Neutrophil (primary cell): ENCODE measurements around the gene DDX1.

ENCODE experiments used
- H3K27ac ChIP-seq: fragments of 200-600 bp; sonication (generic); 2 replicates; pipeline ENCODE4 v1.5.1; 2016; ENCODE audit warnings: mild to moderate bottlenecking, moderate library complexity
- H3K27me3 ChIP-seq: fragments of 200-600 bp; sonication (generic); 2 replicates; pipeline ENCODE4 v1.6.0; 2016; ENCODE audit warnings: mild to moderate bottlenecking
- H3K36me3 ChIP-seq: fragments of 200-600 bp; sonication (generic); 2 replicates; pipeline ENCODE4 v1.5.1; 2017
- H3K4me1 ChIP-seq, 2 experiments: fragments of 200-600 bp in 1 of 2; sonication (generic) in 1 of 2; 1 replicate in 1 of 2; 2 replicates in 1 of 2; pipeline versions ENCODE4 v1.5.1 to v1.6.1; 2013 to 2016; ENCODE audit warnings: low read depth in 1 of 2, low read length in 1 of 2, mild to moderate bottlenecking in 1 of 2, moderate library complexity in 1 of 2; ENCODE audit not compliant: control insufficient read depth in 1 of 2, insufficient read depth in 1 of 2
- H3K4me3 ChIP-seq, 2 experiments: fragments of 200-600 bp in 1 of 2; sonication (generic) in 1 of 2; 1 replicate in 1 of 2; 2 replicates in 1 of 2; pipeline ENCODE4 v1.5.1; 2013 to 2016; ENCODE audit warnings: low read depth in 1 of 2, low read length in 1 of 2, mild to moderate bottlenecking in 1 of 2, moderate library complexity in 1 of 2
- H3K9me3 ChIP-seq: fragments of 200-600 bp; sonication (generic); 2 replicates; pipeline ENCODE4 v1.5.1; 2016
- CTCF ChIP-seq: fragments of 200-600 bp; sonication (generic); IDR thresholded peaks from 2 replicates; pipeline ENCODE4 v1.5.1; 2016; ENCODE audit warnings: antibody characterized with exemption

The DDX1 gene

GRCh38 chr2:15654727-15655073 lies 63.0 kb downstream of the DDX1 start:
- H3K9me3 ChIP-seq = no peaks in the 10 kb centered on the region
- no peak overlapping the region for H3K27ac ChIP-seq
- no peaks in the 10 kb centered on the region for H3K27me3 ChIP-seq
- H3K4me3 ChIP-seq = no peak overlapping the region
- H3K36me3 ChIP-seq = no peaks in the 10 kb centered on the region
- H3K4me1 ChIP-seq = no peaks in the 10 kb centered on the region
- no peak for TF ChIP-seq CTCF

- no peaks in the 10 kb centered on the region for H3K4me1 ChIP-seq
- no peak for TF ChIP-seq CTCF
- no peak overlapping the region for H3K27ac ChIP-seq
Measured at GRCh38 chr2:15655123-15655887, 63.6 kb downstream of the DDX1 start.

GRCh38 chr2:15656090-15656489 lies 64.4 kb downstream of the DDX1 start:
- no peak overlapping the region for H3K4me3 ChIP-seq
- TF ChIP-seq CTCF = no peak

More at GRCh38 chr2:15655123-15655887, 63.6 kb downstream of the DDX1 start:
- Histone ChIP-seq H3K27me3 (no peaks in the 10 kb centered on the region), H3K9me3 (no peaks in the 10 kb centered on the region), H3K36me3 (no peaks in the 10 kb centered on the region), H3K4me3 (no peak overlapping the region)

GRCh38 chr2:15657759-15658158 lies 66.1 kb downstream of the DDX1 start:
- no peaks in the 10 kb centered on the region for H3K4me1 ChIP-seq
- no peaks in the 10 kb centered on the region for H3K27me3 ChIP-seq
- no peaks in the 10 kb centered on the region for H3K9me3 ChIP-seq
- H3K27ac ChIP-seq = no peak overlapping the region
- no peak overlapping the region for H3K4me3 ChIP-seq
- no peaks in the 10 kb centered on the region for H3K36me3 ChIP-seq
- TF ChIP-seq CTCF = no peak

More at GRCh38 chr2:15656090-15656489, 64.4 kb downstream of the DDX1 start:
- H3K9me3 ChIP-seq = no peaks in the 10 kb centered on the region
- no peaks in the 10 kb centered on the region for H3K27me3 ChIP-seq
- H3K4me1 ChIP-seq = no peaks in the 10 kb centered on the region
- H3K27ac ChIP-seq = no peak overlapping the region
- H3K36me3 ChIP-seq = no peaks in the 10 kb centered on the region

- Histone ChIP-seq H3K4me3 (no peak overlapping the region), H3K27me3 (no peaks in the 10 kb centered on the region), H3K27ac (no peak overlapping the region), H3K4me1 (no peaks in the 10 kb centered on the region), H3K36me3 (no peaks in the 10 kb centered on the region), H3K9me3 (no peaks in the 10 kb centered on the region)
- no peak for TF ChIP-seq CTCF
Measured at GRCh38 chr2:15658911-15659310, 67.2 kb downstream of the DDX1 start.
